ENCODE data around the gene EXOC4. TPM values are rescaled to one million over a fixed set of nuclear protein-coding genes. Genes with fewer than 3 reads are reported as not detected.

EXOC4 gene
- total RNA-seq, 2 donors from 2014 or later, result 52.4 to 74.0 TPM

- Mint-ChIP-seq H3K36me3 (peaks cover 5 to 7% of the 10 kb centered on the region in 2 donors), H3K27ac (no peak overlapping the region), H3K9me3 (no peaks in the 10 kb centered on the region)
- no peak for DNase-seq (ENCODE audit: low spot score in 2 of 2)
- ATAC-seq, result no peak
These were observed 604.7 kb downstream of the EXOC4 start for GRCh38 chr7:133857376-133858119.

DNA sequence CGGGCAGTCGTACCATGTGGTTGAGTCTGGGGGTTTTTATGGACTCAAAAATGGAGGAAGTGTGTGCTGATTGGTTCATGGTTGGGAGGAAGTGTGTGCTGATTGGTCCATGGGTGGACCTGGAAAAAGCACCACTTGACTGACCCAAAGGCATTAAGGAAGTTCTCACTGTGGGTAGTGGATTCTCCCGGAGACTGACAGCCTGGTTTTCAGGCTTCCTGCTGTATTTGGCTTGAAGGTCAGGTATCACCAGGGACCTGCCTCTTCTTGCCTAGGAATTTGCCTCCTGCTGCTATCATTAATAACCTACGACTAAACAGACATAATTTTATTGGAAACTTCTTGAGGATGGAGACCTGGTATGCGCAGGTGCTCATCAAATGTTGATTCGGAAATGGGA, 605.4 kb downstream of the EXOC4 start:
- no peak for ATAC-seq
- Mint-ChIP-seq H3K27ac (no peak overlapping the region), H3K36me3 (peaks cover 5 to 7% of the 10 kb centered on the region in 2 donors)

GRCh38 chr7:133859231-133859630, 606.4 kb downstream of the EXOC4 start:
- Mint-ChIP-seq H3K36me3 (peaks cover 5 to 7% of the 10 kb centered on the region in 2 donors), H3K9me3 (no peaks in the 10 kb centered on the region), H3K27ac (no peak overlapping the region)
- DNase-seq (ENCODE audit: low spot score in 2 of 2) (no peak), ATAC-seq (no peak)

More for the DNA sequence above, 605.4 kb downstream of the EXOC4 start:
- no peaks in the 10 kb centered on the region for H3K9me3 Mint-ChIP-seq
- no peak for DNase-seq (ENCODE audit: low spot score in 2 of 2)

- Mint-ChIP-seq H3K36me3 (peaks cover 5 to 7% of the 10 kb centered on the region in 2 donors), H3K9me3 (no peaks in the 10 kb centered on the region), H3K27ac (no peak overlapping the region)
- DNase-seq (ENCODE audit: low spot score in 2 of 2) (no peak), ATAC-seq (no peak)
These were observed 607.1 kb downstream of the EXOC4 start for GRCh38 chr7:133859871-133860450.

DNA sequence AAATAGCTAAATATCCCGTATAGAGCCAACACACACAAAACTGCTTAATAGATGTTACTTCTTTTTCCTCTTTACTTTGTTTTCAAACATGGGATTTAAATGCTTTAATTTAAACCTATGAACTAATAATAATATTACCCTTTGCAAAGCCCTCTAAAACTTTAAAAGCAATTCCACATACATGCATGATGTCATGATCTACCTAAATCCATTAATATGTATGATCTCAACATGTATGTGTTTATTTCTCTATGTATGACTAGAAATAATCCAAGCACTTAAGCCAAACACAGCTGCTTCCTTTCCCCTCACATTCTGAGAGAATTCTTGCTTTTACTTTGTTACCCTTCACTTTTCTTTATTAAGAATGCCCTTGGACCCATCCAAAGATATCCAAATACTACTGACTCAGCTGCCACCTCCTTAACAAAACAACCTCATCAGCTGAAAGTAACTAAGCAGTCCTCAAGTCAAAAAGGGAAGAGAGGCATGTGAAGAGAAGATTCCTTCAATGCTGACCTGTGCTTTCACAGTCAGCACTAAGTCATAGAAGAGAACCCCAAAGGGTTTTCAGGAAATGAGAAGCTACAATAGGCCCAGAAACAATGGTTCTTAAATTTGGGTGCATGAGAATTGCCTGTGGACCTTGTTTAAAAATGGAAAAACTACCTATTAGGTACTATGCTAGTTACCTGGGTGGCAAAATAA, 607.9 kb downstream of the EXOC4 start:
- no peak overlapping the region for H3K27ac Mint-ChIP-seq
- peaks cover 5 to 7% of the 10 kb centered on the region in 2 donors for H3K36me3 Mint-ChIP-seq
- H3K9me3 Mint-ChIP-seq, result no peaks in the 10 kb centered on the region
- DNase-seq (ENCODE audit: low spot score in 2 of 2) (no peak), ATAC-seq (no peak)

GRCh38 chr7:133861876-133862275, 609.0 kb downstream of the EXOC4 start:
- H3K36me3 Mint-ChIP-seq, result peaks cover 5 to 7% of the 10 kb centered on the region in 2 donors
- no peak for ATAC-seq
- DNase-seq (ENCODE audit: low spot score in 2 of 2), result no peak
- H3K9me3 Mint-ChIP-seq, result no peaks in the 10 kb centered on the region
- H3K27ac Mint-ChIP-seq, result no peak overlapping the region

GRCh38 chr7:133863362-133864061, 610.6 kb downstream of the EXOC4 start:
- no peak overlapping the region for H3K27ac Mint-ChIP-seq

GRCh38 chr7:133869556-133869955, 616.7 kb downstream of the EXOC4 start:
- ATAC-seq (no peak), DNase-seq (ENCODE audit: low spot score in 2 of 2) (no peak)
- Mint-ChIP-seq H3K27ac (no peak overlapping the region), H3K36me3 (no peaks in the 10 kb centered on the region), H3K9me3 (no peaks in the 10 kb centered on the region)

More at GRCh38 chr7:133863362-133864061, 610.6 kb downstream of the EXOC4 start:
- Mint-ChIP-seq H3K9me3 (no peaks in the 10 kb centered on the region), H3K36me3 (peaks cover 5 to 7% of the 10 kb centered on the region in 2 donors)
- DNase-seq (ENCODE audit: low spot score in 2 of 2), result no peak
- no peak for ATAC-seq

DNA sequence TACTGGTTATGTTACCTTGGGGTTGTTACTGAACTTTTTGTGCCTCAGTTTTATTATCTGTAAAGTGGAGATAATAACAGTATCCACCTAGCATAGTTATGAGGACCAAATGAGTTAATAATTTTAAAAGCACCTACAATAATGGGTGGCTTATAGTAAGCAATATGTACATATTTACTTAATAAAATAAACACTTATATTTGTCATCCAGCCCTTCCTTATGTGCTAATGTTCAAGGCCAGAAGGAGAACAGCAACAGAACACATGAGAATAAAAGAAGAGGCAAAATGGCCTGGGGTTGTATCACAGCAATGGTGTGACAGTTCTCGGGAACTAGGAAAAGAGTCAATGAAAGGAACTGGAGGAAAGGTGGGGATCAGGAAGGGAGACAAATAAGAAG, 618.9 kb downstream of the EXOC4 start:
- no peak for ATAC-seq
- DNase-seq (ENCODE audit: low spot score in 2 of 2), result no peak
- H3K9me3 Mint-ChIP-seq, result no peaks in the 10 kb centered on the region
- H3K36me3 Mint-ChIP-seq, result no peaks in the 10 kb centered on the region
- H3K27ac Mint-ChIP-seq, result no peak overlapping the region

GRCh38 chr7:133873187-133873586, 620.3 kb downstream of the EXOC4 start:
- DNase-seq (ENCODE audit: low spot score in 2 of 2), result no peak
- Mint-ChIP-seq H3K9me3 (no peaks in the 10 kb centered on the region), H3K36me3 (peaks cover 0 to 6% of the 10 kb centered on the region in 2 donors), H3K27ac (no peak overlapping the region)
- peak in 1 of 2 donors; percentile 41 for ATAC-seq

DNA sequence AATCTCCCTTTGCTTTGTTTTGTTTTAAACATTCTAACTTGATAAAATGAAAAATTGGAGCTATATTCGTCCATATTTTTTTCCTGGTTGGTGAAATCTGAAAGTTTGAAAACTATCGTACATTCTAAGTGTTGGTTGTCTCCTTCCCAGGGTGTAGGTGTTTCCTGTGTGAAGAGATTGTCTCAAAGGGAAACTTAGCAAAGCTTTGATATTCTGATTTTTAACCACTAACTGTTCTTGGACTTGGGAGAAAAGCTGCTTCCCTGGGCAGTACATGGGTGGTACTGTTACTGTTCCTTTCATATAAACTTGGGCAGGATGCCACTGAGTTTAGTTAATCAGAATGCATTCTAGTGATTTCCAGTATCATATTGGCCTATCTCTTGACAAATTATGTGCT, 620.8 kb downstream of the EXOC4 start:
- DNase-seq (ENCODE audit: low spot score in 2 of 2), result no peak
- peak; percentile 26 to 59 for ATAC-seq
- Mint-ChIP-seq H3K36me3 (peaks cover 0 to 6% of the 10 kb centered on the region in 2 donors), H3K27ac (no peak overlapping the region), H3K9me3 (no peaks in the 10 kb centered on the region)

DNA sequence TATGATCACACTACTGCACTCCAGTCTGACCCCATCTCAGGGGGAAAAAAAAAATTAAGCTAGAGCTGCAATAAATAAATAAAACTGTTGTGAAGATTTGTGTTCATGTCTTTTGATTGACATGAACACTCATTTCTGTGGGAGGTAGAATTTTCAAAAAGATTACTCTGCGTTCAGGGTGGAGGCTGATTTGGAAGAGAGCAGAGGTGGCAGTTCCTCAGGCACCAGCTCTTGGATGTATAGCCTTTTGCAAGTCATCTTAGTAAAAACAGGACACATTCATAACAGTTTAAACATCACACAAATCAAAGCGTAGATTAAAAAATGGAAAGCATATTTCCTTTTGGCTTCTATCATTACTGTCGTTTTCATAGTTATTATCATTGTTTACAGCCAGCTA, 630.7 kb downstream of the EXOC4 start:
- no peak for DNase-seq (ENCODE audit: low spot score in 2 of 2)
- H3K9me3 Mint-ChIP-seq, result peaks cover 5% of the 10 kb centered on the region in 2 donors
- H3K36me3 Mint-ChIP-seq, result no peaks in the 10 kb centered on the region
- ATAC-seq, result no peak
- no peak overlapping the region for H3K27ac Mint-ChIP-seq

DNA sequence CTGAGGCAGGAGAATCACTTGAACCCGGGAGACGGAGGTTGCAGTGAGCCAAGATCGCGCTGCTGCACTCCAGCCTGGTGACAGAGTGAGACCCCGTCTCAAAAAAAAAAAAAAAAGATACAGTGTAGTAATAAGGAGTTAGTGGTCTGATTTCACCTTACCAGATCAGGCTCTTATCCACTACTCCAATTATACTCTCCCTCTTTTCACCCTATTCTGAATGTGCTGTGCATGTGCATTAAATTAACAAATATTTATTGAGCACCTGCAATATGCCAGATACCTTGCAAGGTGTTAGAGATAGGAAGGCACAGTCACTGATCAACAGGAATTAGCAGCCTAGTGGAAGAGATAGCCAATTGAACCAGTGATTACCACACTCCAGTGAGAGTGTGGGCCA, 632.3 kb downstream of the EXOC4 start:
- Mint-ChIP-seq H3K36me3 (no peaks in the 10 kb centered on the region), H3K27ac (no peak overlapping the region), H3K9me3 (peaks cover 5 to 8% of the 10 kb centered on the region in 2 donors)
- DNase-seq (ENCODE audit: low spot score in 2 of 2) (no peak), ATAC-seq (no peak)

DNA sequence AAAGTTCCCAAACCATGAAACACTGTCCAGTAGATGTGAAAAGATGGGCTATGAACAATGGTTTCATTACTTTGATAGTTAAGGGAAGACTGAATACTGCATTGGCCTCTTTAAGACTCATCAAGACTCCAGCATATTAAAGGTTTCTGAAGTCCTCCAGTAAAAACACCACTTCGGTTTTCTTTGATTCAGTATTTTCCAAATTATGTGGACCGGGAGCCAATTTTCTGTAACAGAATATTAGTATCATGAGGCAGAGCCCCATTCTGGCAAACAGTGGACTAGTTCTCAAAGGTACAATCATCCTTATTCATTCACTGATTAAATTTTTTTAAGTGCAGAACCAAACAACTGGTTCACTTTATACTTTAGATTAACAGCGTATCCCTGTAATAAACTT, 633.2 kb downstream of the EXOC4 start:
- peaks cover 5 to 8% of the 10 kb centered on the region in 2 donors for H3K9me3 Mint-ChIP-seq
- ATAC-seq (no peak), DNase-seq (ENCODE audit: low spot score in 2 of 2) (no peak)
- H3K27ac Mint-ChIP-seq, result no peak overlapping the region
- H3K36me3 Mint-ChIP-seq, result no peaks in the 10 kb centered on the region

DNA sequence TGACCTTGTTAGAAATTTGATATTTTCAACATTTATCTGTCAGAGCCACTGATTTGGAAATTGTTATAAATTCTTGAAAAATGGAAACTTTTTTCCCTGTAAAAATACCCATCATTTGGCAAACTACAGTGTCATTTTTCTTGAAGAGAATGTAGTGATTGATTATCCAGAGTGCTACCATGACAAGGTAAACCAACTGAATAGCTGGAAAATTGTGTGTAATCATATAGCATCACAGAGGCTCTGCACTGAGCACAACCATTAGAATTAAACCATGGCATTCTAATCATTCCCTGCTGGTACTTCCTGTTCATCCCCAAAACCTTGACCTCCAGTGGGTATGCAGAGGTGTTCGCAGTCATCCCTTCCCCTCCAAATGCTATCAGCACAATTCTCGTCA, 633.9 kb downstream of the EXOC4 start:
- Mint-ChIP-seq H3K36me3 (no peaks in the 10 kb centered on the region), H3K27ac (no peak overlapping the region), H3K9me3 (peaks cover 5 to 8% of the 10 kb centered on the region in 2 donors)
- DNase-seq (ENCODE audit: low spot score in 2 of 2) (no peak), ATAC-seq (no peak)

DNA sequence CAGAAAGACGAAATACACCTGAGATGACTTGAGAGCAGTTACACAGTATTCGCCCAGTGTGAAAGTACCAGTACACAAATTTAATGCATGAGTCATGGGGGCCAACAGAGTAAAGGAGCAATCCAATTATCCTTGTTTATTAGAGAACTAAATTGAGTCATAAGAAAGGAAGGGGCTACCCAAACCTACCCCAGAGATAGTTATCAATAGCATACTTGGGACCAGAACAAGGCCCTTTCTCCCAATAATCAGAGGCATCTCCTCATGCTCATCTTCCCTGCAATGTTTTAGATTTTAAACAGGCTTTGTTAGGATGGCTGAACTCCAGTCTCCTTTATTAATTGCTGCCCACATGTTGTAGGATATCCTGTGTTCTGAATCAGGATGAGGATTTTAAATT, 634.6 kb downstream of the EXOC4 start:
- no peak overlapping the region for H3K27ac Mint-ChIP-seq
- DNase-seq (ENCODE audit: low spot score in 2 of 2) (no peak), ATAC-seq (no peak)
- H3K36me3 Mint-ChIP-seq, result no peaks in the 10 kb centered on the region
- H3K9me3 Mint-ChIP-seq, result peaks cover 5 to 8% of the 10 kb centered on the region in 2 donors

Data from activated naive CD4-positive, alpha-beta T cell treated with anti-CD3 and anti-CD28 coated beads, Interleukin-2, amount 50 U/mL, for 72 hours (primary cell).